Kidney (tissue), 14 donors: ENCODE data around the gene ADGRL2. TPM values are rescaled to one million over a fixed set of nuclear protein-coding genes. Genes with fewer than 3 reads are reported as not detected.

Experiments
- DNase-seq, 5 donors: peaks; one replicate each; pipeline ENCODE4 v3.0.0-alpha.2; 2013 to 2020
- FAIRE-seq: peaks from 2 replicates; lab custom pipeline; 2012; peaks lifted over from hg19 to GRCh38; lab: Jason Lieb, UNC
- H3K27ac ChIP-seq, 2 donors: one replicate each; pipeline ENCODE4 v1.7.0; 2013; ENCODE audit warnings: low read depth in 2 of 2, low read length in 2 of 2, inconsistent platforms in 1 of 2
- H3K27me3 ChIP-seq: one replicate; pipeline ENCODE4 v1.7.1; 2013; ENCODE audit warnings: low read length, inconsistent platforms; ENCODE audit not compliant: control insufficient read depth, insufficient read depth
- H3K36me3 ChIP-seq, 3 donors: one replicate each; pipeline versions ENCODE4 v1.7.0 to v1.7.1; 2013; ENCODE audit warnings: low read length in 3 of 3, control low read depth in 1 of 3, inconsistent platforms in 1 of 3; ENCODE audit not compliant: insufficient read depth in 3 of 3, control insufficient read depth in 2 of 3
- H3K4me1 ChIP-seq, 3 donors: one replicate each; pipeline versions ENCODE4 v1.7.0 to v1.7.1; 2013; ENCODE audit warnings: low read length in 3 of 3, inconsistent platforms in 1 of 3, low read depth in 1 of 3; ENCODE audit not compliant: control insufficient read depth in 2 of 3, insufficient read depth in 2 of 3
- H3K4me3 ChIP-seq, 3 donors: one replicate each; pipeline versions ENCODE4 v1.7.0 to v1.8.1; 2013; ENCODE audit warnings: low read length in 3 of 3, control low read depth in 1 of 3, inconsistent platforms in 1 of 3
- H3K9ac ChIP-seq, 3 donors: one replicate each; pipeline versions ENCODE4 v1.7.0 to v1.7.1; 2013; ENCODE audit warnings: low read length in 3 of 3, control low read depth in 1 of 3, inconsistent platforms in 1 of 3
- H3K9me3 ChIP-seq, 3 donors: one replicate each; pipeline versions ENCODE4 v1.7.0 to v1.7.1; 2013; ENCODE audit warnings: low read length in 3 of 3, control low read depth in 1 of 3, inconsistent platforms in 1 of 3; ENCODE audit not compliant: control insufficient read depth in 2 of 3, insufficient read depth in 1 of 3
- CTCF ChIP-seq: IDR thresholded peaks from 3 replicates; pipeline ENCODE4 v1.5.1; 2012; ENCODE audit warnings: mild to moderate bottlenecking, moderate library complexity, borderline replicate concordance; ENCODE audit not compliant: insufficient read depth; ENCODE audit errors: extremely low read depth
- intact Hi-C: fragments of 100-400 bp; cut with DNase I; formaldehyde crosslinking; loops from one replicate; pipeline ENCODE4 v1.11.1; 2022
- polyA plus RNA-seq: library from polyadenylated mRNA; stranded (reverse); fragments of 350-450 nt; fragmentation: Illumina TruSeq; extraction: RNeasy Lipid Tissue Mini Kit (QIAGEN cat#74804); gene quantifications from one replicate; pipeline ENCODE4 v1.2.3, GENCODE V29; 2014; ENCODE audit warnings: low read depth, low replicate concordance; ENCODE audit not compliant: insufficient read depth
- total RNA-seq: library from RNA; stranded (reverse); fragmentation: NEBNext Ultra II Directional; extraction: Animal tissue kit (Norgen Biotek cat#: 25700); gene quantifications from one replicate; pipeline ENCODE4 v1.2.1, GENCODE V29; 2021
- donor health status: control.
- donor health status: control.
- donor health status: control.
- donor health status: control.
- donor health status: control.
- donor health status: DM: yes; HTN: yes; CAD: no.
- donor health status: Normal renal cell carcinoma (clear cell type).

ADGRL2 gene
- total and polyA plus RNA-seq, 2 donors from 2014 or later = 27.2 to 71.2 TPM

DNA sequence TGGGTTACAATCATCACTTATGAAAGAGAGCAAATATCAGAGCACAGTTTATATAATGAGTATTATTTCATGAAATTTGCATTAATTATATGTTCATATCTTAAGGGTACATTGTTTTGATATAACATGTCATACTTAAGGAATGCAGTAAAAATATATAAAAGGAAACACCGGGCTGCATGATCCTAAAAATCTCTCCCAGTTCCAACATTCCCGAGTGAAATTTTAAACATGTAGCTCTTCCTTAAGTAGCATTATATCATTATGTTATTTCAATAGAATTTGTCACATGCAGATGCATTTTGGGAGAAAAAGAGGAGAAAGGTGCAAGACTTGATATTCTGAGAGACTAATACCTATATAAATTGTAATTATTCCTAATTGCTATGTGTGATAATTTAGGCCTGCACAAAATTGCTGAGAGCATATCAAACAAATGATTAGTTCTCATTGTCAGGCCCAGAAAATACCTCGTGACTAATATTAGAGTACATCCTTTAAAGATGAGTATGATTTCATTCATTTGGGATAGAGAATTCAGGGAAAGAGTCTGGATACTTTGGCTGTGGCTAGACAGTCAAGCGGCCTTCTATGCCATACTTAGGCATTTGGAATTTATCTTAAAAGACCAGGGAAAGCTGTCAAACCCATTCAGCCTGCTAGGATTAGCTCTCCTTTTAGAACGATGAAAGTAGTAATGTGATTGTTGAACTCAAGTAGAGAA, 86.8 kb downstream of the ADGRL2 start:
- Histone ChIP-seq H3K36me3 (no peaks in the 10 kb centered on the region), H3K27me3 (no peaks in the 10 kb centered on the region), H3K4me1 (peaks cover 0 to 4% (median 0%) of the 10 kb centered on the region in 3 donors), H3K9me3 (no peaks in the 10 kb centered on the region), H3K4me3 (no peak overlapping the region), H3K27ac (no peak overlapping the region), H3K9ac (no peak overlapping the region)
- intact Hi-C loops = no loop called here
- FAIRE-seq (no peak), DNase-seq (no peak)
- TF ChIP-seq CTCF = no peak

GRCh38 chr1:81889166-81889565, 88.4 kb downstream of the ADGRL2 start:
- no peaks in the 10 kb centered on the region for H3K27me3 ChIP-seq
- FAIRE-seq (no peak), DNase-seq (no peak)
- H3K27ac ChIP-seq = no peak overlapping the region
- H3K9me3 ChIP-seq = no peaks in the 10 kb centered on the region
- intact Hi-C loops = no loop called here
- H3K4me1 ChIP-seq = no peaks in the 10 kb centered on the region
- H3K36me3 ChIP-seq = no peaks in the 10 kb centered on the region
- no peak for TF ChIP-seq CTCF
- H3K9ac ChIP-seq = no peak overlapping the region
- H3K4me3 ChIP-seq = no peak overlapping the region

DNA sequence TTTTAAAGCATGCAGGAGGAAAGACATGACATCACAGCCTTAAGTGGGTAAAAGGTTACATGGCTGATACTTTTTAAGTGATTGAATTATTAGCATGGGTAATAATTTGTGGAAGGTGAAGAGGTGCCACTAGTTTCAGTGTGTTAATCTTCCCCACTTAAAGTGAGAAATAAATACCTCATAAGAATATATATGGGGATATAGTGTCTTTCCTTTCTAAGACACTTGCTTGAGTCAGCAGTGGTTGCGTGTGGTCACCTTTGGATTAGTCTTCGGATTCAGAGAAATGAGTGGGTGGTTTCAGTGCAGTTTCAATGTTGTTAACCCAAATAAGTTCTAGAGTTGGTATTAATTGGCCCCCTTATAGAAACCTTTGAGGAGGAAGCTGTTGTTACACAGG, 94.1 kb downstream of the ADGRL2 start:
- TF ChIP-seq CTCF = no peak
- H3K36me3 ChIP-seq = no peaks in the 10 kb centered on the region
- H3K27ac ChIP-seq = no peak overlapping the region
- H3K4me3 ChIP-seq = no peak overlapping the region
- intact Hi-C loops = no loop called here
- DNase-seq (no peak), FAIRE-seq (no peak)
- no peaks in the 10 kb centered on the region for H3K9me3 ChIP-seq
- H3K27me3 ChIP-seq = no peaks in the 10 kb centered on the region
- no peaks in the 10 kb centered on the region for H3K4me1 ChIP-seq
- H3K9ac ChIP-seq = no peak overlapping the region
